ENCODE measurements around the gene MMD. TPM values are rescaled to one million over a fixed set of nuclear protein-coding genes. Genes with fewer than 3 reads are reported as not detected.
A peak's percentile ranks its signal among the peaks of the same experiment; 100 is the strongest.

Gene MMD
- total and polyA plus RNA-seq, 9 of the 15 experiments (the other 6 are each of a cell fraction or from before 2014, with no cell fraction given): 3.1 to 18.9 (median 10.7) TPM

GRCh38 chr17:55436224-55437158, 14.9 kb upstream of the MMD start (continued):
- TF ChIP-seq MGA (IDR thresholded peaks at IDR 0.05) (0 out of 2 replicates have a peak, but pooled peaks have one; percentile 19), E2F4 (CRISPR knock-in tag; IDR thresholded peaks at IDR 0.05; ENCODE audit: low read depth) (no peak), SFPQ (IDR thresholded peaks at IDR 0.05; ENCODE audit: low read depth, low read length) (no peak), ZKSCAN1 (IDR thresholded peaks at IDR 0.05; ENCODE audit: low read depth, low read length) (no peak), SREBF1 (IDR thresholded peaks at IDR 0.05; ENCODE audit: borderline replicate concordance, low read depth, low read length) (no peak), GTF2A2 (tag; IDR thresholded peaks at IDR 0.05) (no peak), TOE1 (IDR thresholded peaks at IDR 0.05; ENCODE audit: borderline replicate concordance) (no peak), TOE1 (CRISPR knock-in tag; IDR thresholded peaks at IDR 0.05; ENCODE audit: borderline replicate concordance, low read depth) (no peak), EP300 (IDR thresholded peaks at IDR 0.05; ENCODE audit: low read length) (peak; percentile 66), ZBTB17 (CRISPR knock-in tag; IDR thresholded peaks at IDR 0.05) (no peak), ZFP30 (CRISPR knock-in tag; IDR thresholded peaks at IDR 0.05; ENCODE audit: borderline replicate concordance) (no peak), SOX6 (IDR thresholded peaks at IDR 0.05) (no peak)

All from K562 (cell line).